IMR-90 (cell line): ENCODE results near the gene KIF22.

Experiments used
- BHLHE40 ChIP-seq: fragments of 150-350 bp; IDR thresholded peaks from 2 replicates; pipeline ENCODE4 v1.6.1; 2016; ENCODE audit warnings: mild to moderate bottlenecking, low read depth, low read length
- CEBPB ChIP-seq: IDR thresholded peaks from 2 replicates; pipeline ENCODE4 v1.6.1; 2012; ENCODE audit warnings: low read depth, low read length, improper control_type of control experiment
- FOS ChIP-seq: fragments of 150-350 bp; IDR thresholded peaks from 2 replicates; pipeline ENCODE4 v1.6.1; 2016; ENCODE audit warnings: low read depth, low read length
- MAFK ChIP-seq: IDR thresholded peaks from 2 replicates; pipeline ENCODE4 v1.6.1; 2012; ENCODE audit warnings: low read depth, low read length, improper control_type of control experiment
- MAZ ChIP-seq: IDR thresholded peaks from 2 replicates; pipeline ENCODE4 v1.6.1; 2012; ENCODE audit warnings: low read depth, mild to moderate bottlenecking, low read length, improper control_type of control experiment, moderate library complexity, borderline replicate concordance
- MXI1 ChIP-seq: IDR thresholded peaks from 2 replicates; pipeline ENCODE4 v1.6.1; 2012; ENCODE audit warnings: low read depth, mild to moderate bottlenecking, low read length, moderate library complexity, borderline replicate concordance
- POLR2A ChIP-seq: IDR thresholded peaks from 2 replicates; pipeline ENCODE4 v1.6.1; 2012; ENCODE audit warnings: mild to moderate bottlenecking, low read depth, low read length
- RAD21 ChIP-seq: IDR thresholded peaks from 2 replicates; pipeline ENCODE4 v1.6.1; 2012; ENCODE audit warnings: low read length, improper control_type of control experiment
- RCOR1 ChIP-seq: IDR thresholded peaks from 2 replicates; pipeline ENCODE4 v1.6.1; 2012; ENCODE audit warnings: mild to moderate bottlenecking, low read length, improper control_type of control experiment; ENCODE audit not compliant: insufficient replicate concordance
- RFX5 ChIP-seq: IDR thresholded peaks from 2 replicates; pipeline ENCODE4 v1.8.0; 2012; ENCODE audit warnings: low read depth, mild to moderate bottlenecking, low read length, moderate library complexity
- SMC3 ChIP-seq: fragments of 150-350 bp; IDR thresholded peaks from 2 replicates; pipeline ENCODE4 v1.6.1; 2016; ENCODE audit warnings: low read depth, mild to moderate bottlenecking, antibody characterized with exemption, low read length, moderate library complexity
- TF ChIP-seq, protein P1 (sequence below): conservative IDR thresholded peaks from 2 replicates; pipeline ENCODE4 v1.5.1; 2012; ENCODE audit warnings: mild to moderate bottlenecking, low read depth, low read length, improper control_type of control experiment
- TF ChIP-seq, protein P2 (sequence below): fragments of 150-350 bp; IDR thresholded peaks from 2 replicates; pipeline ENCODE4 v1.6.1; 2017; ENCODE audit warnings: mild to moderate bottlenecking, antibody characterized with exemption, low read length, low read depth
- TF ChIP-seq, protein P3 (sequence below): fragments of 150-350 bp; IDR thresholded peaks from 2 replicates; pipeline ENCODE4 v1.6.1; 2016; ENCODE audit warnings: low read depth, mild to moderate bottlenecking, low read length, moderate library complexity, borderline replicate concordance

- TF ChIP-seq POLR2A (no peak), FOS (peak; percentile 33; the same call in 1 of the 2 replicates), SMC3 (no peak), MXI1 (0 out of 2 replicates have a peak, but pooled peaks have one; percentile 56), MAFK (no peak), BHLHE40 (no peak), RAD21 (no peak), CEBPB (no peak), MAZ (peak; percentile 20; the same call in 1 of the 2 replicates), RCOR1 (no peak), RFX5 (no peak)
- TF ChIP-seq, protein P1, sequence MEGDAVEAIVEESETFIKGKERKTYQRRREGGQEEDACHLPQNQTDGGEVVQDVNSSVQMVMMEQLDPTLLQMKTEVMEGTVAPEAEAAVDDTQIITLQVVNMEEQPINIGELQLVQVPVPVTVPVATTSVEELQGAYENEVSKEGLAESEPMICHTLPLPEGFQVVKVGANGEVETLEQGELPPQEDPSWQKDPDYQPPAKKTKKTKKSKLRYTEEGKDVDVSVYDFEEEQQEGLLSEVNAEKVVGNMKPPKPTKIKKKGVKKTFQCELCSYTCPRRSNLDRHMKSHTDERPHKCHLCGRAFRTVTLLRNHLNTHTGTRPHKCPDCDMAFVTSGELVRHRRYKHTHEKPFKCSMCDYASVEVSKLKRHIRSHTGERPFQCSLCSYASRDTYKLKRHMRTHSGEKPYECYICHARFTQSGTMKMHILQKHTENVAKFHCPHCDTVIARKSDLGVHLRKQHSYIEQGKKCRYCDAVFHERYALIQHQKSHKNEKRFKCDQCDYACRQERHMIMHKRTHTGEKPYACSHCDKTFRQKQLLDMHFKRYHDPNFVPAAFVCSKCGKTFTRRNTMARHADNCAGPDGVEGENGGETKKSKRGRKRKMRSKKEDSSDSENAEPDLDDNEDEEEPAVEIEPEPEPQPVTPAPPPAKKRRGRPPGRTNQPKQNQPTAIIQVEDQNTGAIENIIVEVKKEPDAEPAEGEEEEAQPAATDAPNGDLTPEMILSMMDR, result no peak
- TF ChIP-seq, protein P2, sequence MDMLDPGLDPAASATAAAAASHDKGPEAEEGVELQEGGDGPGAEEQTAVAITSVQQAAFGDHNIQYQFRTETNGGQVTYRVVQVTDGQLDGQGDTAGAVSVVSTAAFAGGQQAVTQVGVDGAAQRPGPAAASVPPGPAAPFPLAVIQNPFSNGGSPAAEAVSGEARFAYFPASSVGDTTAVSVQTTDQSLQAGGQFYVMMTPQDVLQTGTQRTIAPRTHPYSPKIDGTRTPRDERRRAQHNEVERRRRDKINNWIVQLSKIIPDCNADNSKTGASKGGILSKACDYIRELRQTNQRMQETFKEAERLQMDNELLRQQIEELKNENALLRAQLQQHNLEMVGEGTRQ, result no peak
- TF ChIP-seq, protein P3, sequence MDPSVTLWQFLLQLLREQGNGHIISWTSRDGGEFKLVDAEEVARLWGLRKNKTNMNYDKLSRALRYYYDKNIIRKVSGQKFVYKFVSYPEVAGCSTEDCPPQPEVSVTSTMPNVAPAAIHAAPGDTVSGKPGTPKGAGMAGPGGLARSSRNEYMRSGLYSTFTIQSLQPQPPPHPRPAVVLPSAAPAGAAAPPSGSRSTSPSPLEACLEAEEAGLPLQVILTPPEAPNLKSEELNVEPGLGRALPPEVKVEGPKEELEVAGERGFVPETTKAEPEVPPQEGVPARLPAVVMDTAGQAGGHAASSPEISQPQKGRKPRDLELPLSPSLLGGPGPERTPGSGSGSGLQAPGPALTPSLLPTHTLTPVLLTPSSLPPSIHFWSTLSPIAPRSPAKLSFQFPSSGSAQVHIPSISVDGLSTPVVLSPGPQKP, result no peak
Observed at GRCh38 chr16:29837841-29838240, 47.3 kb downstream of the KIF22 start.
